Stimulated activated CD8-positive, alpha-beta memory T cell treated with anti-CD3 and anti-CD28 coated beads, Interleukin-7, amount 100 ng/mL, for 24 hours (primary cell): ENCODE measurements around the gene CD1C.
"Not testable (repeated sequence)": the region's sequence is repeated elsewhere in the genome, so short reads cannot be mapped to it uniquely, and the experiment has no call there.

Experiments
- DNase-seq: peaks from one replicate; pipeline ENCODE4 v3.0.0-alpha.2; 2020; ENCODE audit warnings: low read depth

Gene CD1C

GRCh38 chr1:158289811-158290210 lies at the start of gene CD1C:
Gene CD1C (plus strand): TSS chr1:158289923. CDS start chr1:158290065, 142 bp downstream.
- no peak for DNase-seq

GRCh38 chr1:158246650-158247049 lies 43.1 kb upstream of the CD1C start:
- no peak for DNase-seq

DNA sequence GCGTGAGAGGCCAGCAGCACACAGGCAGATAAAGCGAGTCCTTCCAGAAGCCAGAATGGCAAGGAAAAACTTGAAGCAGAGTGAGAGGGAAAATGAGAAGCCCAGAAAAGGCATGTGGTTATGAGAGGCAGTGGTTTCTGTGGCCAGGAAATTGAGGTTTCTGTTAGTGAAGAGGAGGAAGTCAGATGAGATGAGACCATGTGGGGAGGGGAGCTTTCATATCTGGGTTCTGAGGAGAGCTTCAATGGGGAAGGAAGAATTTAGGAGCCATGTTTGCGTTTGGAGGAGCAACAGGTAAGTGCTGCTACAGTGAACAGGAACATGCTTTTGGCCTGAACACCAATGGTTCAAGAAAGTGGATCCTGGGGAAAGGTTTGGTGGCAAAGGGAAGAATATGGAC lies 41.6 kb upstream of the CD1C start:
- DNase-seq = no peak

DNA sequence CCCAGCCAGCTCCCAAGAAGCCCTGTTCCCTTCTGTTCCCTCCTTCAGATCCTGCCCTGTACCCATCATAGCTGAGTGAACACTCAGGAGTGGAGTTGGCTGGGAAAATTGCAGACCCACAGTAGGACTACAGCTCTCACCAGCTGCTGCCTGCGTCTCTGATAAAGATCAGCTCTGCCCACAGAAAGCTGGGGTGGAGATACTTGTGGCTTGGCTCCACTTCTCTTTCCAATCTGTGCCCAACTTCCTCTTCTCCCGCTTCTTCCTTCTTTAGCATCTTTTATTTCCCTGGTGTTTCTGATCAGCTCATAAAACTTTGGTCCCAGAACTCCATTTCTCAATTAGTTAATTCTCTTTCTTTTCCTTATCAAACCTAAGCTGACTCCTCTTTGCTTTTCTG lies 41.0 kb upstream of the CD1C start:
- no peak for DNase-seq

DNA sequence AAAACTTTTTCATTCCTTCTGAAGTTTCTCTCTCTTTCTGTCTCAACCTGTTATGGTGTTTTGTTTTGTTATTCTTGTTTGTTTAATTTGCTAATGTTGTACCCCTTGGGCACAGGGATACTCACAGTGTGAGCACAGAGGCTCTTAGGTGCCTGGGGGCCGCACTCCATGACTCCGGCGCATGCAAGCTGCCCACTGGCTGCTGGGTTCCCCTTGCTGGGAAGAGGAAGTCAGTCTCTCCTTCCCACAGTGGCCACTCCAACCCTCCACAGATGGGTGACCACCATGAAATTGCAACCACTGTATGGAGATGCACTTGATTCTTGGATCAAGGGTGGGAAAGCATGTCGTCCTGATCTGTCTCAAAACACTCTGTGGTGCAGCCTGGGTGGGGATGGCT lies 40.1 kb upstream of the CD1C start:
- DNase-seq = no peak

DNA sequence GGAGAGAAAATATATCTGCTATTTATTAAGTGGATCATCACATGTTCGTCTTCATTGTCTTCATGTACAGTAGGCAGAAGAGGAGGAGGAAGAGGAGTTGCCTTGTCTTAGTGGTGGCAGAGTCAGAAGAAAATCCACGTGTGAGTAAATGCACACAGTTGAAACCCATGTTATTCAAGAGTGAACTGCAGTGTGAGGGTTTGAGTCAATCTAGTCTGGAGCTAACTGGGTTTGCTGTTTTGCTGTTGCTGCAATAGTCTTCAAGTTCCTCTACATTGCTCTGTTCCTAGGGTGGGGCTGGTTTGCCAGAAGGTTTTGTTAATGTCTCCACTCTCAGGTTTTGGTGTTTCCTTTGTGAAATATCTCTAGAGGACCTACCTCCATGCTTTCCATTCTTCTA lies 38.6 kb upstream of the CD1C start:
- no peak for DNase-seq

DNA sequence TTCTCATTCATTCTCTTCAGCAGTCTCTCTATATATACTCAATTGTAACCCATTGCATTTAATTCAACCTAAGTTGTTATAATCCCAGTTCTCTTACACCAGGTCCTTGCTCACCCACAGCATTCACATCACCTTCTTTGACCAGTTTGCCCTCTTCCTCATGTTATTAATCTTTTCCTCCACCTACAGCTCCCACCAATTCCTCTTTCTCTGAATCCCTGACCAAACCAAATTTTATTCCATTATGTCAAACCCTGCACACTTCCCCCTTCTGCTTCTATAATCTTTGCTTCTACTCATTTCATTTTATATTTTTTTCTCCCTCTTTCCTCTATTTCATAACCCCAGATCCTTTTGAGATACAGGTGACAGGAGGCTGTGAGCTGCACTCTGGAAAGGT lies 34.1 kb upstream of the CD1C start:
- DNase-seq = no peak

DNA sequence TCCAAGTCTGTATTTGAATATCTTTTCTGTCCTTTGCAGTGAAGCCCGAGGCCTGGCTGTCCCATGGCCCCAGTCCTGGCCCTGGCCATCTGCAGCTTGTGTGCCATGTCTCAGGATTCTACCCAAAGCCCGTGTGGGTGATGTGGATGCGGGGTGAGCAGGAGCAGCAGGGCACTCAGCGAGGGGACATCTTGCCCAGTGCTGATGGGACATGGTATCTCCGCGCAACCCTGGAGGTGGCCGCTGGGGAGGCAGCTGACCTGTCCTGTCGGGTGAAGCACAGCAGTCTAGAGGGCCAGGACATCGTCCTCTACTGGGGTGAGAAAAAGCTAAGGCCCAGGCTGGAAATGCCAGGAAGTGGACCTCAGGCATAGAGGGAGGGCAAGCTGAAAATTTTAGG lies 33.0 kb upstream of the CD1C start:
- DNase-seq = not testable (repeated sequence)

- DNase-seq = no peak
Observed at GRCh38 chr1:158257888-158258287, 31.8 kb upstream of the CD1C start.

- DNase-seq = no peak
Observed at GRCh38 chr1:158259117-158259516, 30.6 kb upstream of the CD1C start.

DNA sequence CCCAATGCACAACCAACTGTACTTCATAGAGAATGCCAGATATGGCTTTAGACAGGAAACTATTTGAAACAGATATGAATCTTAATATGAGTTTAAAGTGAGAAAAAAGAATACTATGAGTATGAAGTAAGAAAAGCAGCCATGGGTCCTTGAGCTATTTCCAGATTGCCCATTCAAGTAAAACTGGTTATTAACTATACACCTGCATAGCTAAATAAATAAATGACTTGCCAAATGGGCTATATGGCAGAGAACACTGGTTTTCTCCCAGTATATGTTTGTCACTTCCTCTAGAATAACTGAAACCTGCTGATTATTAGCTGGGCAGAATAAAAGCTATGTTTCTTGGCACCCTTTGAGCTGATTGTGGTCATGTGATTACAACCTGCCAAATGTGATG lies 17.0 kb upstream of the CD1C start:
- no peak for DNase-seq

GRCh38 chr1:158274797-158275196 lies 14.9 kb upstream of the CD1C start:
- no peak for DNase-seq

GRCh38 chr1:158282421-158282820 lies 7.3 kb upstream of the CD1C start:
- DNase-seq = not testable (repeated sequence)

GRCh38 chr1:158283965-158284364 lies 5.8 kb upstream of the CD1C start:
- no peak for DNase-seq

DNA sequence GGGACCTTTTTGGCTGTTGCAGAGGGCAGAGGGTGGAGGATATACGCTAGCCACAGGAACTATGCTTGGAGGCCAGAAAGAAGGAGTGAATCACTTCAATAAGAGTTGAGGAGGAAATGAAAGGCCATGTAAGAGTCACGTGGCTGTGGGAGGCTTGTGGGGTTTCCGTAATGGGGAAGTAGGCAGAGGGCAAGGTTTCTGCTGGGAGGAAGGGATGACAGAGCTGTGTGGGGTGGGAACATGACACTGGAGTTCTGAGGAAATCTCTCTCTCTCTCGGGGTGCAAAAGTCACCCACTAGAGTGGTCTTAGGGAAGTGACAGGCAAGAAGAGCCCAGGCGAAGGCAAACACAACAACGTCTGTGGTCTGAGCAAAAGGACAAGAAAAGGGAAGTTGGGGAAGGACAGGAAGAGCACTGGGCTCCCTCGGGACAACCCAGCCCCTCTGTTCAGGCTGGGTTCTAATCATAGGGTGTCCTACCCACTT lies 3.9 kb upstream of the CD1C start:
- no peak for DNase-seq

DNA sequence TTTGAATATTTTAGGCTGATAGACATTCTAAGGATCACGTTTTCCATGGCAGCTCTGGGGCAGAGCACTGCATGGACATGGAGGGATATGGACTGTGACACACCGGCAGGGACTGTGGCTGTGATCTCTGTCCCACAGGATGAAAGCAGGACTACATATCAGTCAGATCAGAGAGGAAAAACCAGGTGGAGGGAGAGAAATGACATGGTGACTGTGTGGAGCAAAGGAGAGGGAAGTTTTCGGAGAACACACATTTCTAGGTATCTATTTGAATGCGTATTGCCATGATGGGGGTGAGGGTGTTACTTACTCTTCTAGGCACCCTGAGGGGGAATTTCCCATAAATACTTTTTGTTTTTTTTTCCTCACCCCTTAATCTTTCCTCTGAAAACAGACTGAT lies 3.2 kb upstream of the CD1C start:
- DNase-seq = no peak

GRCh38 chr1:158286941-158287346 lies 2.8 kb upstream of the CD1C start:
- no peak for DNase-seq

DNA sequence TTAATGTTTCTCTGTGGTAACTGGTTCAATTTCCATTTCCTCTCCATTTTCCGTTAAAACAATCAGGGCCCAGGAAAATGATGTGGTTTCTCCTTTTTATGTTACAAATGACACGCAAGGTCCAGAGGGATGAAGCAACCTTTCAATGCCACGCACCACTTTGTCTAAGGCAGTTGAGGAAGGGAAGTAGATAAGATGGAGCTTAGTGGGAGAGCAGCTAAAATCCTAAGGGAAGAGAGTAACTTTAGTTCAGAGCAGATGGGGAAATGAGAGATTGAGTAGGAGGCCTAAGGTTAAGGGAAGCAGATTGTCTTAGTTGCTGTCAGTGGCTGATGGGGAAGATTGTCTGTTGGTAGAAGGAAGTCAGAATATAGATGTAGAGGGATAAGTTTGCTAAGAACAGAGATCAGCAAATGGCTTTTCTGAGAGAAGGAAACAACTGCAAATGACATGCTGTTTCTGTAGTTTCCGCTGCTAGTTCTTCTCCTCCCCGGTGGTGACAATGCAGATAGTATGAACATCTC lies 660 bp downstream of the CD1C start:
- DNase-seq = no peak

GRCh38 chr1:158295791-158296190 lies 6.1 kb downstream of the CD1C start:
- DNase-seq = no peak

DNA sequence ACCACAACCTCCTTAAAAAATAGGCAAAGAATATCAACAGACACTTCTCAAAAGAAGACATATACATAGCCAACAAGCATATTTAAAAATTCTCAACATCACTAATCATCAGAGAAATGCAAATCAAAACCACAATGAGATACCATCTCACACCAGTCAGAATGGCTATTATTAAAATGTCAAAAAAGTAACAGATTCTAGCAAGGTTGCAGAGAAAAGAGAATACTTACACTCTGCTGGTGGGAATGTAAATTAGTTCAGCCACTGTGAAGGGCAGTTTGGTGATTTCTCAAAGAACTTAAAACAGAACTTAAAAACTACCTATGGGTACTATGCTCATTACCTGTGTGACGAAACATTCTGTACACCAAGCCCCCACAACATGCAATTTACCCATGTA lies 20.9 kb downstream of the CD1C start:
- no peak for DNase-seq

DNA sequence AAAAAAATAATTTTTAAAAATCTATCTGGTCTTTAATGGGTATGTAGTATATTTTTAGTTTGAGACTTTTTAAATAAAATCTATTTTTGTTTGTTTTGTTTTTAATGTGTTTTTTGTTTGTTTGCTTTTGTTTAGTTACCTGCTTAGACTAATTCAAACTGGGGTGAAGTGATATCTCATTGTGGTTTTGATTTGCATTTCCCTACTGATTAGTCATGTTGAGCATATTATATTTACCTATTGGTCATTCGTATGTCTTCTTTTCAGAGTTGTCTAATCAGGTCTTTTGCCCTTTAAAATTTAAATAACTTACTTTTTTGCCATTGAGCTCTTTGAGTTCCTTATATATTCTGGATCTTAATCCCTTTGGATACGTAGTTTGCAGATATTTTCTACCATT lies 21.3 kb downstream of the CD1C start:
- DNase-seq = no peak

GRCh38 chr1:158323866-158324265 lies 34.1 kb downstream of the CD1C start:
- no peak for DNase-seq

GRCh38 chr1:158324395-158324794 lies 34.7 kb downstream of the CD1C start:
- no peak for DNase-seq

GRCh38 chr1:158327481-158327880 lies 37.8 kb downstream of the CD1C start:
- DNase-seq = no peak

DNA sequence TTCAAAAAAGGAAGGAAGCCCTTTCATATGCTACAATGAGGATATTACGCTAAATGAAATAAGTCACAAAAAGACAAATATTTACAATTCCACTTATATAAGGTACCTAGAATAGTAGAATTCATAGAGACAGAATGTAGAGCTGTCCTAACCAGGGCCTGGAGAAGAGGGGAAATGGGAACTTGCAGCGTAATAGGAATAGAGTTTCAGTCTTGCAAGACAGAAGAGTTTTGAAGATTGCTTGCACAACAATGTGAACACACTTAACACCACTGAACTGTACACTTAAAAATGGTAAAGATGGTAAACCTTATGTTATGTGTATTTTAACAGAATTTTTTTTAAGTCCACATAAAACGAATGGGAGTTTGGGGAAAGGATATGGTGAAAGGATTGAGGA lies 38.7 kb downstream of the CD1C start:
- no peak for DNase-seq
